RWPE1 (cell line): ENCODE measurements around the gene ZNF597.

ENCODE experiments used
- CTCF ChIA-PET: fragments of 350-600 bp; sonication (Branson Sonifier 250); formaldehyde crosslinking; extraction: SDS; loops from one replicate; lab custom pipeline; 2021; lab: Yijun Ruan, JAX
- POLR2A ChIA-PET: fragments of 400-600 bp; formaldehyde crosslinking; extraction: SDS; loops from one replicate; lab custom pipeline; 2020; ENCODE audit warnings: antibody characterized with exemption; ENCODE audit not compliant: low non-redundant PET; lab: Yijun Ruan, JAX
- DNase-seq: peaks from one replicate; pipeline ENCODE4 v3.0.0; 2012; ENCODE audit warnings: low spot score
- H3K27ac ChIP-seq: fragments of 450-650 bp; 2 replicates; pipeline ENCODE4 v1.5.1; 2017
- TF ChIP-seq, protein P1 (sequence below): fragments of 450-650 bp; conservative IDR thresholded peaks from 2 replicates; pipeline ENCODE4 v1.5.1; 2017; ENCODE audit warnings: low read depth, mild to moderate bottlenecking

ZNF597 gene

DNA sequence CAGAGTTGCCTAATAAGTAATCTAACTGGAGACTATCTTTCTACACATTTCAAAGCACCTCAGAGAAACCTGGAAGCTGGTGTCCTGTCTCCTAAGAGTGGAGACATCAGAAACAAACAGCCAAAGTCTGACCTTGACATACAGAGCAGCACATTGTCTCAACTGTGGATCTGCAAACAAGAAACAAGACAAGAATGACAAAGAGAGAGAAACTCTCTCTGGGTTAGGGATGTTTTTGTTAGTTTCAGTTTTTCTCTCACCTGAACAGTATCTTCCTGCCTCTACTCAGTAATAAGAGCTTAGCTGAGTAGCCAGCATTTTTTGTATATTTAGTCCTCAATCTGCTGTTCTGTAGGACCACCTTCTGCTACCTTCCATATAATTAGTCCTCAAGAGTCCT is 8.9 kb downstream of the ZNF597 start:
- no peak overlapping the region for H3K27ac ChIP-seq
- ChIA-PET POLR2A (no interaction called here), CTCF (interaction anchor here (0.6 kb wide), 1 partner anchor 152 kb away, joined by 3 read pairs; no protein-coding TSS in a partner anchor)
- DNase-seq, result no peak
- TF ChIP-seq, protein P1, sequence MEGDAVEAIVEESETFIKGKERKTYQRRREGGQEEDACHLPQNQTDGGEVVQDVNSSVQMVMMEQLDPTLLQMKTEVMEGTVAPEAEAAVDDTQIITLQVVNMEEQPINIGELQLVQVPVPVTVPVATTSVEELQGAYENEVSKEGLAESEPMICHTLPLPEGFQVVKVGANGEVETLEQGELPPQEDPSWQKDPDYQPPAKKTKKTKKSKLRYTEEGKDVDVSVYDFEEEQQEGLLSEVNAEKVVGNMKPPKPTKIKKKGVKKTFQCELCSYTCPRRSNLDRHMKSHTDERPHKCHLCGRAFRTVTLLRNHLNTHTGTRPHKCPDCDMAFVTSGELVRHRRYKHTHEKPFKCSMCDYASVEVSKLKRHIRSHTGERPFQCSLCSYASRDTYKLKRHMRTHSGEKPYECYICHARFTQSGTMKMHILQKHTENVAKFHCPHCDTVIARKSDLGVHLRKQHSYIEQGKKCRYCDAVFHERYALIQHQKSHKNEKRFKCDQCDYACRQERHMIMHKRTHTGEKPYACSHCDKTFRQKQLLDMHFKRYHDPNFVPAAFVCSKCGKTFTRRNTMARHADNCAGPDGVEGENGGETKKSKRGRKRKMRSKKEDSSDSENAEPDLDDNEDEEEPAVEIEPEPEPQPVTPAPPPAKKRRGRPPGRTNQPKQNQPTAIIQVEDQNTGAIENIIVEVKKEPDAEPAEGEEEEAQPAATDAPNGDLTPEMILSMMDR, result no peak

DNA sequence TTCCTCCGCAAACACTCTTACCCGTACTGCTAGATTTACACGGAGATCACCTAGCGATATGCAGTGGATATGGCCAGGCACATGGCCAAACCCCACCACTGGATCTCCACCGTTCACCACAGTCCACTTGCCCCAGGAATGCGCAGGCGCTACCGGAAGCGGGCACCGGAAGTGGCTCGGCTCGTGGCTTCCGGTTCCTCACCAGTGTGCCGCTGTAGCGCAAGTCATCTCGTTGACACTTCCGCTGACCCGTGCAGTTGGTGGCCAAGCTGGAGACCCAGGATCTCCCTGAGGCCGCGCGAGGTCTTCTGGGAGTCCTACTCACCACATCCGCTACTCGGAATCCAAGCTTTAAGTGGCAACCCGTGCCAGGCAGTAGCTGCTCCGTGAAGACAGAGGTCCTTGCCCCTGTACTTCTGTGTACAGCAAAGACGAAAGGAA is 11.5 kb downstream of the ZNF597 start:
- POLR2A ChIA-PET, result no interaction called here
- H3K27ac ChIP-seq, result no peak overlapping the region
- TF ChIP-seq, protein P1, result no peak
- CTCF ChIA-PET, result no interaction called here
- no peak for DNase-seq

DNA sequence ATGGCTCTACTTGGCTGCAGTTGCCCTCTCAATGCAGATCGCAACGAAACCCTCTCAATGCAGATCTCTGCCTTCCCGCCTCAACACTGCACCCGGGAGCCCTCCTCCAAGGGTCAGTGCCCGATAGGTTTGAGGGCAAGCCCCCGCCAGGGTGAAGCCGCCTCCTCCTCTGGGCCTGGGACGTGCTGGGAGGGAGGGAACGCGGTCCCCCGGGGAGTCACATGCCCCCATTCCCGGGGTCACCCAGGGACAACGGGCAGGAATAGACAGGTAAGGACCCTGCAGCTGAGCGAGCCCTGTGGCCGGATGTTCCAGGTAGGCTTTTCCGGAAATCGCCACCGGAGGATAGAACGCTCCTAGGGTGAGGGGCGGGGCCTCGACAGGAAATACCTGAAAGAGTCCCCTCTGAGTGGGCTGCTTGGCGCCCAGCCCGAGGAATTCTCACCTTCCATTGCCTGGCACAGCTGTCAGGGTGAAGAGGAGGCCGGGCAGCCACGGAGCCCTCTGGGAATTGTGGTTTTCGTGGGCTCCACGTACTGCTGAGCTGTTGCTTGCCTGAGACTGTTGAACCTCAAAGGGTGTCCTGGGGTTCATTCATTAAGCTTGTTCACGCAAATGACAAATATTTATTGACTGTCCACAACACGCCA is 29.4 kb downstream of the ZNF597 start:
- DNase-seq, result no peak
- TF ChIP-seq, protein P1, result no peak
- ChIA-PET POLR2A (no interaction called here), CTCF (no interaction called here)
- H3K27ac ChIP-seq, result no peak overlapping the region

DNA sequence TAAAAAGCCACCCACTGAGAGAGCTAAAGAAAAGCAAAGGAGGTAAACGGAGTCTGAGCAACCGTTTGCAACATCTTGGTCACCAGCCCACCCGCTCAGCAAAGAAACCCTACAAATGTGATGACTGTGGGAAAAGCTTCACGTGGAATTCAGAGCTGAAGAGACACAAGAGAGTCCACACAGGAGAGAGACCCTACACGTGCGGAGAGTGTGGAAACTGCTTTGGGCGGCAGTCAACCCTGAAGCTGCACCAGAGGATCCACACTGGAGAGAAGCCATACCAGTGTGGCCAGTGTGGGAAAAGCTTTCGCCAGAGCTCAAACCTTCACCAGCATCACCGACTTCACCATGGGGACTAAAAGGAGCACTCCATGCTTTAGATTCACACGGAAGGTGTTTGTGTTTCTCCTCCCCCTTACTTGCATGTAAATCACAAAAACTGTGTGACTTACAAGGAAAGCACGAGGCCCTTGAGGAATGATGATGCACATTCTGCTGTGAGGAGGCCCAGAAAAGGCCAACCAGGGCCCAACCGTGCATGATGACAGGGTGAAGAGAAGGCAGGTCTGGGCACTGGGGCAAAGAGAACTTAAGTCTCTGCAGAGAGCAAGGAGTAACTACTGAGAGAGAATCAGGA is 34.6 kb downstream of the ZNF597 start:
- TF ChIP-seq, protein P1, result no peak
- ChIA-PET POLR2A (no interaction called here), CTCF (no interaction called here)
- DNase-seq, result no peak
- H3K27ac ChIP-seq, result no peak overlapping the region

DNA sequence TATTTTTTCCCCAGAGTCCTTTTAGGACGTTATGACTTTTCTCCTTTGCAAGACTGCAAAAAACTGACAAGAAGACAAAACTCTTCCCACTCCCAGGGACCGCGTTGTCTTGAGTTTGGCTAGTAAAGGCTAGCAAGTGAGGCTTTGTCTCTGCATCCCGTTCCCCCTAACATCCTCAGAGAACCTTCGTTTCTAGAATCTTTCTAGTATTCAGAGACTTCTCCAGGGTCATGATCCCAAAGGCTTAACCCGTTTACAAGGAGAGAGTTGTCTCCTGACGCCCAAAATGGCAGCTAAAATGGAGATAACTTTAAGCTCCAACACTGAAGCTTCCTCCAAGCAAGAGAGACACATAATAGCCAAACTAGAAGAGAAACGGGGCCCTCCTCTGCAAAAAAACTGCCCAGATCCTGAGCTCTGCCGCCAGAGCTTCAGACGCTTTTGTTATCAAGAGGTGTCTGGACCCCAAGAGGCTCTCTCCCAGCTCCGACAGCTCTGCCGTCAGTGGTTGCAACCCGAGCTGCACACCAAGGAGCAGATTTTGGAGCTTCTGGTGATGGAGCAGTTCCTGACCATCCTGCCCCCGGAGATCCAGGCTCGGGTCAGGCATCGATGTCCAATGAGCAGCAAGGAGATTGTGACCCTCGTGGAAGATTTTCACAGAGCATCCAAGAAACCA is 41.4 kb downstream of the ZNF597 start:
- TF ChIP-seq, protein P1, result no peak
- DNase-seq, result peak; percentile 13
- peak overlapping the region; percentile 89 for H3K27ac ChIP-seq
- POLR2A ChIA-PET, result interaction anchor here (1.2 to 1.6 kb wide), 2 partner anchors 37 to 138 kb away, joined by 3 to 5 read pairs; no protein-coding TSS in a partner anchor
- CTCF ChIA-PET, result interaction anchor here (0.7 to 1.3 kb wide), 2 partner anchors 37 to 441 kb away, joined by 3 read pairs; no protein-coding TSS in a partner anchor
